ENCODE data around the gene VPS33B. TPM values are rescaled to one million over a fixed set of nuclear protein-coding genes. Genes with fewer than 3 reads are reported as not detected.
"Not testable (repeated sequence)": the region's sequence is repeated elsewhere in the genome, so short reads cannot be mapped to it uniquely, and the experiment has no call there.

The VPS33B gene
- total RNA-seq, 6 experiments from 2014 or later, result 4.2 to 7.3 (median 6.5) TPM

DNA sequence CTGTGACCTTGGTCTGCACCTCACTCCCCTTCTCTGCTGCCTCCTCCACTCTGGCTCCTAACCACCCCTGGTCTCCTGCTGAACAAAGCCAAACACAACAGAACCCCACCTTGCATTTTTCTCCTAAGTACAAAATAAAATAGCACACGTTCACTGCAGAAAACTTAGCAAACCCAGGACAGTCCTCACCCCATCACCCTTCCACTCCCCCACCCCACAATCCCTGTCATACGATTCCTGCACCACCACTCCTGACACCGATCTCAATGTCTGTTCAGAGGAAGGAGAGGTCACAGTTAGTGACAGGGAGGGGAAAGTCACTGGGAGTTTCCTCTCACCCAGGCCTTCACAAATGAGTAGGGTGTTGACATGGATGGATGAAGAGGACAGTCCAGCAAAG lies 4.2 kb downstream of the VPS33B start:
- 51% methylated on average over 3 of the region's 3 CpGs for WGBS (ENCODE audit: insufficient coverage, low coverage, low lambda C conversion rate, missing lambda C conversion rate)
- Histone ChIP-seq H3K27ac (no peak overlapping the region), H3K9me3 (no peaks in the 10 kb centered on the region), H3K36me3 (peaks cover 0 to 21% (median 4%) of the 10 kb centered on the region in 4 donors), H3K27me3 (no peaks in the 10 kb centered on the region), H3K4me1 (peaks cover 0 to 15% (median 5%) of the 10 kb centered on the region in 4 donors), H3K4me3 (no peak overlapping the region)
- TF ChIP-seq, protein P1, sequence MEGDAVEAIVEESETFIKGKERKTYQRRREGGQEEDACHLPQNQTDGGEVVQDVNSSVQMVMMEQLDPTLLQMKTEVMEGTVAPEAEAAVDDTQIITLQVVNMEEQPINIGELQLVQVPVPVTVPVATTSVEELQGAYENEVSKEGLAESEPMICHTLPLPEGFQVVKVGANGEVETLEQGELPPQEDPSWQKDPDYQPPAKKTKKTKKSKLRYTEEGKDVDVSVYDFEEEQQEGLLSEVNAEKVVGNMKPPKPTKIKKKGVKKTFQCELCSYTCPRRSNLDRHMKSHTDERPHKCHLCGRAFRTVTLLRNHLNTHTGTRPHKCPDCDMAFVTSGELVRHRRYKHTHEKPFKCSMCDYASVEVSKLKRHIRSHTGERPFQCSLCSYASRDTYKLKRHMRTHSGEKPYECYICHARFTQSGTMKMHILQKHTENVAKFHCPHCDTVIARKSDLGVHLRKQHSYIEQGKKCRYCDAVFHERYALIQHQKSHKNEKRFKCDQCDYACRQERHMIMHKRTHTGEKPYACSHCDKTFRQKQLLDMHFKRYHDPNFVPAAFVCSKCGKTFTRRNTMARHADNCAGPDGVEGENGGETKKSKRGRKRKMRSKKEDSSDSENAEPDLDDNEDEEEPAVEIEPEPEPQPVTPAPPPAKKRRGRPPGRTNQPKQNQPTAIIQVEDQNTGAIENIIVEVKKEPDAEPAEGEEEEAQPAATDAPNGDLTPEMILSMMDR (IDR thresholded peaks at IDR 0.05), result no peak
- TF ChIP-seq POLR2A (IDR thresholded peaks at IDR 0.05), result no peak
- DNase-seq, result no peak
- no peak for ATAC-seq
- intact Hi-C loops (cut with DNase I), result no loop called here

DNA sequence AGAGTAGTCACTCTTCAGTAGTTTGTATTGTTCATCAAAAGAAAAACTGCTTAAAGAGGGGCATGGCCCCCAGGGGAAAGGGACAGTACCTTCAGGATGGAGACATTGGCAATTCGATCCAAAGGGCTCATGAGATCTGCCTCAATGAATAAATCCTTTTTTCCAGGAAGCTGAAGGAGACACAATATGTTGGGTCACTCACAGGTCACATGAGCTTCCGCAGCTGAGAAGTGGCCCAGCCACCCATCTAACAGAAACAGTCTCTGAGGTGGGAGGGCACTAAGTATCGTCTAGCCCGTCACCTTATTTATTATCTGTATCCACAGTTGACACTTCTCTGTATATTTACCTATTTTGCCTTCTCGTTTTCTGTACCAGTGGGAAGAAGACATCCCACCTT lies 4.7 kb downstream of the VPS33B start:
- WGBS (ENCODE audit: insufficient coverage, low coverage, low lambda C conversion rate, missing lambda C conversion rate), result 80% methylated on average over 4 of the region's 5 CpGs
- Histone ChIP-seq H3K9me3 (no peaks in the 10 kb centered on the region), H3K4me3 (no peak overlapping the region), H3K27ac (no peak overlapping the region), H3K36me3 (peaks cover 0 to 25% (median 5%) of the 10 kb centered on the region in 4 donors), H3K27me3 (no peaks in the 10 kb centered on the region), H3K4me1 (peaks cover 0 to 12% (median 3%) of the 10 kb centered on the region in 4 donors)
- ATAC-seq (no peak), DNase-seq (no peak)
- intact Hi-C loops (cut with DNase I), result no loop called here
- no peak for TF ChIP-seq POLR2A (IDR thresholded peaks at IDR 0.05)
- TF ChIP-seq, protein P1 (IDR thresholded peaks at IDR 0.05), result no peak

DNA sequence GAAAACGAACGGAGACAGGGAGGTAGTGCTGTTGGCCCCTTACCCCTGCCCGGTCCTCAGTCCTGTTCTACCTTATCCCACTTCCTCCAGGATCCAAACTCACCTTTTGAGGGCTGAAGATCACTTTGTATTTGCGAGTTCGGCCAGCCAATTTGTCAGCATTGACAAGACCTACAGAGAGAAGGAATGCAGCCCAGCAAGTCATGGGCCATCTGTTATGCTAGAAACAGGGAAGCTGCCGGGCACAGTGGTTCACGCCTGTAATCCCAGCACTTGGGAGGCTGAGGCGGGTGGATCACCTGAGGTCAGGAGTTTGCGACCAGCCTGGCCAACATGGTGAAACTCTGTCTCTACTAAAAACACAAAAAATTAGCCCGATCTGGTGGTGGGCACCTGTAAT lies 8.7 kb downstream of the VPS33B start:
- ATAC-seq; intact Hi-C loops (cut with DNase I); H3K9me3 ChIP-seq; DNase-seq; H3K27me3 ChIP-seq; H3K4me1 ChIP-seq; H3K4me3 ChIP-seq; H3K27ac ChIP-seq: not testable (repeated sequence)
- 83% methylated on average over 6 of the region's 10 CpGs for WGBS (ENCODE audit: insufficient coverage, low coverage, low lambda C conversion rate, missing lambda C conversion rate)
- peaks cover 0 to 41% (median 5%) of the 10 kb centered on the region in 4 donors for H3K36me3 ChIP-seq

DNA sequence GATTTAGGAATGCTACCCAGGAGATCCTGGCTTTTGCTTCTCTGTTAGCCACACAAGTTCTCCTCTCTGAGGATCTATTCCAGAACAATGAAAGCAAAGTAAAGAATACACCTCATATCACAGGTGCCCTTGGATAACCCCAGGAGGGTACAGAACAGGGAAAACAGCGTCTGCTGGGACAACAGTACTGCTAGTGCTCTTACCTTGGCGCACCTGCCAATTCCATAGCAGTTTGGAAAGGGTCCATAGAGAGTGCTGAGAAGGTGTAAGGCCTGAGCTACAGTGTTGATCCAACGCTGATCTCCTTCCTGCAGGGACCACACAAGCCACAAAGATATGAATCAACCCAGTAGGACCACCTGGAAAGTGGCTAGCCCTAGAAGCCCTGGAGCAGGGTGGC lies 15.1 kb downstream of the VPS33B start:
- Histone ChIP-seq H3K4me3 (no peak overlapping the region), H3K36me3 (peaks cover 0 to 64% (median 7%) of the 10 kb centered on the region in 4 donors), H3K27ac (no peak overlapping the region), H3K4me1 (no peaks in the 10 kb centered on the region), H3K27me3 (no peaks in the 10 kb centered on the region), H3K9me3 (no peaks in the 10 kb centered on the region)
- intact Hi-C loops (cut with DNase I), result no loop called here
- 100% methylated on average over 2 of the region's 3 CpGs for WGBS (ENCODE audit: insufficient coverage, low coverage, low lambda C conversion rate, missing lambda C conversion rate)
- TF ChIP-seq, protein P1 (IDR thresholded peaks at IDR 0.05), result no peak
- no peak for TF ChIP-seq POLR2A (IDR thresholded peaks at IDR 0.05)
- no peak for DNase-seq
- ATAC-seq, result no peak

DNA sequence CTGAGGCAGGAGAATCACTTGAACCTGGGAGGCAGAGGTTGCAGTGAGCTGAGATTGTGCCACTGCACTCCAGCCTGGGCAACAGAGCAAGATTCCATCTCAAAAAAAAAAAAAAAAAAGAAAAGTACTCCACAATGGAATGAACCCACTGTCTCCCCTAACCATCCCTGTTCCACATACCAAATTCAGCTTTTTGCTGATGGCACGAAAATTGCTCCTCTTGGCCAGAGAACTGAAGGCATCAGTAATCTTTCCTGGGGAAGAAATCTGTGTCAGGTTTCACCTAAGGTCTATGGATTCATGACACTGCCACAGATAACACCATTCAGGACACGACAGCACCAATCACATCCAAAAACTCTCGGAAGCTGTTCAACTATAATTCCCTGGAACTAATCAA lies 21.2 kb downstream of the VPS33B start:
- Histone ChIP-seq H3K27ac (no peak overlapping the region), H3K4me1 (no peaks in the 10 kb centered on the region), H3K9me3 (no peaks in the 10 kb centered on the region), H3K36me3 (peaks cover 0 to 66% (median 18%) of the 10 kb centered on the region in 4 donors), H3K27me3 (no peaks in the 10 kb centered on the region), H3K4me3 (no peak overlapping the region)
- ATAC-seq (no peak), DNase-seq (no peak)
- 100% methylated on average over 1 of the region's 3 CpGs for WGBS (ENCODE audit: insufficient coverage, low coverage, low lambda C conversion rate, missing lambda C conversion rate)
- intact Hi-C loops (cut with DNase I), result no loop called here
- TF ChIP-seq, protein P1 (IDR thresholded peaks at IDR 0.05), result no peak
- no peak for TF ChIP-seq POLR2A (IDR thresholded peaks at IDR 0.05)
